GM10248 (cell line): ENCODE results near the gene PODN.

Experiments
- CTCF ChIA-PET: fragments of 300-600 bp; sonication (Branson Sonifier 250); formaldehyde crosslinking; extraction: SDS; loops from one replicate; lab custom pipeline; 2021; ENCODE audit warnings: antibody characterized with exemption; lab: Yijun Ruan, JAX
- POLR2A ChIA-PET: fragments of 350-650 bp; sonication (Branson Sonifier 250); formaldehyde crosslinking; extraction: SDS; loops from one replicate; lab custom pipeline; 2020; ENCODE audit warnings: antibody characterized with exemption; lab: Yijun Ruan, JAX
- DNase-seq: peaks from one replicate; pipeline ENCODE4 v3.0.0; 2012; ENCODE audit errors: extremely low spot score
- TF ChIP-seq, protein P1 (sequence below): IDR thresholded peaks from 2 replicates; pipeline ENCODE4 v1.5.1; 2012; ENCODE audit warnings: mild to moderate bottlenecking, low read depth; ENCODE audit errors: extremely low read depth, missing control alignments, control extremely low read depth

Gene PODN

DNA sequence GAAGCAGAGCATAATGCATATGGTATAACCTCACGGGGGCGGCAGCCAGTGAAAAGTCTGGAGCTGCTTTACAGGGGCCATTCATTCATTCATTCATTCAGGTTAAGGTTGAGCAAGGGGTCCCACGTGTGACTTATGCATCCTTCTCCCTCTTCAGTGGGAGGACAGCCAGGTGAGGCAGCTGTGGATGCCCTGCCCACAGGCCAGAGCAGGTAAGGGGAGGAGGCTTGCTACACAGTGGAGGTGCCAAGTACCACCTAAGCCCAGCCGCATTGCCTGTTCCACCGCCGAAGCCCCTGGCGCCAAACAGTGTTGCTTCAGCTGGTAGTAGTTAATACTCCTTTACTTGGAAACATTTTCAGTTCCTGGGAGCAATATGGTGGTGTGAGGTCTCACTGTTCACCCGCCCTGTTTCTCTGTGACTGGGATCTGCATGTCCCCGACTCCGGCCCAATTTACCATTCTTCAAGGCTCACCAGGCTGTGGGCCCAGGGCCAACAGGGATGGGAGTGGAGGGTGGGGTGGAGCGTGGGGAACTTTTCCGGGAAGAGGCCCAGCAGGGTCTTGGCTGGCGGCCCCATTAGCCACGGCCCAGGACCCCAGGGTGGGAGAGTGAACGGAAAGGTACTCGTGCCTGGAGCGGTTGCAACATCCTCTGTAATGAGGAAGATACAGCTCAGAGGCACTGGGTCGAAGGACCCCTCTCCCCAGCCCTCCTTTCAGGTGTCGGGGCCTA, 722 bp upstream of the PODN start:
- ChIA-PET CTCF (no interaction called here), POLR2A (no interaction called here)
- TF ChIP-seq, protein P1, sequence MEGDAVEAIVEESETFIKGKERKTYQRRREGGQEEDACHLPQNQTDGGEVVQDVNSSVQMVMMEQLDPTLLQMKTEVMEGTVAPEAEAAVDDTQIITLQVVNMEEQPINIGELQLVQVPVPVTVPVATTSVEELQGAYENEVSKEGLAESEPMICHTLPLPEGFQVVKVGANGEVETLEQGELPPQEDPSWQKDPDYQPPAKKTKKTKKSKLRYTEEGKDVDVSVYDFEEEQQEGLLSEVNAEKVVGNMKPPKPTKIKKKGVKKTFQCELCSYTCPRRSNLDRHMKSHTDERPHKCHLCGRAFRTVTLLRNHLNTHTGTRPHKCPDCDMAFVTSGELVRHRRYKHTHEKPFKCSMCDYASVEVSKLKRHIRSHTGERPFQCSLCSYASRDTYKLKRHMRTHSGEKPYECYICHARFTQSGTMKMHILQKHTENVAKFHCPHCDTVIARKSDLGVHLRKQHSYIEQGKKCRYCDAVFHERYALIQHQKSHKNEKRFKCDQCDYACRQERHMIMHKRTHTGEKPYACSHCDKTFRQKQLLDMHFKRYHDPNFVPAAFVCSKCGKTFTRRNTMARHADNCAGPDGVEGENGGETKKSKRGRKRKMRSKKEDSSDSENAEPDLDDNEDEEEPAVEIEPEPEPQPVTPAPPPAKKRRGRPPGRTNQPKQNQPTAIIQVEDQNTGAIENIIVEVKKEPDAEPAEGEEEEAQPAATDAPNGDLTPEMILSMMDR, result no peak
- no peak for DNase-seq

DNA sequence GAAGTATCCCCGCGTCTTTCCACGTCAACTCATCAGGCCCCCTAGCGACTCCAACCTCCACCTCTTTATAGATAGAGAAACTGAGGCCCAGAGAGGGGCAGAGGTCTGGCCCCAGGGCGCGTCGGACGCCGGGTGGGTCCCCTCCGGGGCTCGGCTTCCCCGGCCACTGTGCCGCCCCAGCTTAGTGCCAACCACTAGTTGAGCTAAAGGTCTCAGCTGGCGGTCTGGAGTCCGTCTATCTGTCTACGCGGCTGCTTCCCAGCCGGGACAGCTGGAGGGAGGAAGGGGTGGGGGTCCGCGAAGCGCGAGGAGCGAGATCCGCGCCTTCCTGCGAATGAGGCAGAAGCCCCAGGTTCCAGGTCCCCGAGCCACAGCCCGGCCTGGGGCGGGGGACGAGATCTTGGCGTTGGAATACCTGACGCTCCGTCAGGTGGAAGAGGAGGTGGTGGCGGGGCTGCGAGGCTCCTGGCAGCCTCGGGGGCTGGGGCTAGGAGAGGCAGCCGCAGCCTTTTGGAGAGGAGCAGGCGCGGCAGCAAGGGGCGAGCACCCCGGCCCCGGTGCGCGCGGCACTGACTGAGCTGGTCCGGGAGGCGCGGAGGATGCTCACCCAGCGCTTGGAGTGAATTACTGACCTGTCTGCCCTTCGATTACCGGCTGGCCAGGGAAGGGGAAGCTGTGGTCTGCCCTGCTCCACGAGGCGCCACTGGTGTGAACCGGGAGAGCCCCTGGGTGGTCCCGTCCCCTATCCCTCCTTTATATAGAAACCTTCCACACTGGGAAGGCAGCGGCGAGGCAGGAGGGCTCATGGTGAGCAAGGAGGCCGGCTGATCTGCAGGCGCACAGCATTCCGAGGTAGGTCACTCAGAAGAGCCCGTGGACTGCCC, 937 bp downstream of the PODN start:
- DNase-seq, result peak; percentile 18
- ChIA-PET POLR2A (no interaction called here), CTCF (no interaction called here)
- TF ChIP-seq, protein P1, result no peak

DNA sequence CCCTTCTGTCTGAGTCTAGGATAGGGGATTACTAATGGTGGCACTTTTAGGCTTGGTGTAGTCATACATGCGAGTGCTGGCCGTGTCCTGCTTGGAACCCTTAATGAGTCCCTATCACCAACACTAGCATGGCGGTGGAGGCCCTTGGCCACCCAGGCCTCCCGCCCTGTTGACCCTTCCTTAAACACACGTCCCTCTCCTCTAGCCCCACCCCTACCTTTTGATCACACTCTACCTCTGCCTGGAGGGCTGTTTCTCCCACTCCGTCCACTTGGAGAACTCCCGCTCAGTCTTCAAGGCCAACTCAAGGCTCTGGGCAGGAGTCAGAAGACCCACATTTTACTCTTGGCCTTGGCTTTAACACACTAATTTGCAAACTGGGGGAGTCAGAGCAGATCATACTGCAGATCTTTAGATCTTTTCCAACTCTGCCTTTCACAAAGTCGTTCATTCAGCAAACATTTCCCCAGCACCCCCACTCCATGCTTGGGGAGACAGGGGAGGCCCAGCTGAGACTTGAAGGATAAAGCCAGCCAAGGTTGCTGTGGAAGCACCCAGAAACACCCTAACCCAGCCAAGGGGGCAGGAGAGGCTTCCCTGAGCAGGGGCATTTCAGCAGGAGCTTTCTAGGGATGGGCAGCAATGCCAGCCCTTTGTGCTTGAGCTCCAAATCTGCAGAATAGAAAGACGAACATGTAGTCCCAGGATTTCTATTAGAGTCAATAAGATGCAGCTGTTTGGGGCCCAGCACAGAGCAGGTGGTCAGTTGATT, 1.9 kb downstream of the PODN start:
- ChIA-PET CTCF (no interaction called here), POLR2A (no interaction called here)
- DNase-seq, result peak; percentile 17
- TF ChIP-seq, protein P1, result no peak

DNA sequence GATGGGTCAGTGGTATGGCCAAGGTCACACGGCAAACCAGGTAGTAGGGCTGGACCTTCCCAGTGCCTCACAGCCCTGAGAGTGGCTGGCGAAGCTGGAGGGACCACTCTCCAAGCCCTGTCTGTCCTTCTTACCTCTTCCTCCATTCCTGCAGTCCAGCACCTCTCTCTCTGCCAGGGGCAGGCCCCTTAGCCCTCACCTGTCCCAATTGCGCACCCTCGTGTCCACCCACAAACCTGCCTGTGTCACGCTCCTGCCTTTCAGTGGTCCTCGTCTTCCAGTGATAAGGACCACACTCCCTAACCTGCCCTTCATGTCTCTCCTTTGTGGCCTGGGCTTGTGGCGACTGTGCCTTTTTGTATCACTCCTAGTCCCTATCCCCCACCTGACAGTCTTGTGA, 3.4 kb downstream of the PODN start:
- TF ChIP-seq, protein P1, result no peak
- POLR2A ChIA-PET, result no interaction called here
- CTCF ChIA-PET, result interaction anchor here (1.2 kb wide), 1 partner anchor 8 kb away, joined by 3 read pairs; no protein-coding TSS in a partner anchor
- peak; percentile 8 for DNase-seq

DNA sequence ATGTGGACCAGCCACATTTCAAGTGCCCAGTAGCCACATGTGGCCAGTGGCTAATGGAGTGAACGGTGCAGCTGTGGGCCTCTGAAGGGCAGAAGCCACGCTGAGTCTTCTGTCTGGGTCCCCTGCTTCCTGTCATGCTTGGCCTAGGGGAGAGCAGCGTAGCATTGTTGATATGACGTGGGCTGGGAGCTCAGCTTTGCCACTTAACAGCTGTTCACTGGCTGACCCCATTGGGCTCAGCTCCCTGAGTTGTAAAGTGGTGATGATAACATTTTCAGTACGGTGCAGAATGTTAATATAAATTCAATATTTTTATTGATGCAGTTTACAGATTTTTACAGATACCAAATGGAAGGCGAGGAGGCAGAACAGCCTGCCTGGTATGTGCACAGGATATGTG, 4.5 kb downstream of the PODN start:
- no peak for DNase-seq
- TF ChIP-seq, protein P1, result no peak
- ChIA-PET POLR2A (no interaction called here), CTCF (interaction anchor here (1.2 kb wide), 1 partner anchor 9 kb away, joined by 3 read pairs; no protein-coding TSS in a partner anchor)

DNA sequence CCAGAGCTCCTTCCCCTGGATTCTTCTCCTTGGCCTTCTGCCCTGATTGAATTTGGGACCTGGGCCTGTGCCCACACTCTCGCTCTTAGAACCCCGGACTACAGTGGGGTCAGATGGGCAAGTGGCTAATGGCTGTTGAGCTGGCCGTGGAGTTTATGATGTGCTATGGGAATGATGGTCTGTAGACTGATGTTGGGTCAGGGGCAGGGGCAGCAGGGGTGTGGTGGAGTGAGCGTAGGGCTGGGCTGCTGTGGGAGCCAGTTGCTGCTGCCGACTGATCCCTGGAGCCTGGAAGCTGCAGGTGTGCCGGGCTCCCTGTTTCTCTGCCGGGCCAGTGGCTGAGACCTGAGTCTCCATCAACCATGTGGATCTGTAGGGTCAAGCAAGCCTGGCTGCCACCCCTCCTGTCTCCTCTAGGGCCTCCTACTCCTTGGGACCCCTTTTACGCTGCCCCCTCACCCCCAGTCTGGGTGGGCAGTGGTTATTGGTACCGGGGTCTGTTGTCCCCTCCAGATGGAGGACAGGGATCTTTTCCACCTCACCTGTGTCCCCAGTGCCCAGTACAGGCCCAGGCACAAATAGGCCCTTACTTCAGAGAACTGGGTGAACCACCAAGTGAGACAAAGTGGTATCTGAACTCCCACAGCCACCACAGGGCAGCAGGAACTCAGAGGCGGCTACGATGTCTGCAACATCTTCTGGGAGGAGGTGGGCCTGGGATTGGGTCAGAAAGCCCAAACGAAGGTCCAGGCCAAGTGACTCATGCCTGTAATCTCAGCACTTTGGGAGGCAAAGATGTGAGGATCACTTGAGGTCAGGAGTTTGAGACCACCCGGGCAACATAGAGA, 5.1 kb downstream of the PODN start:
- DNase-seq, result no peak
- ChIA-PET POLR2A (interaction anchor here (0.6 kb wide), 1 partner anchor 14 kb away, joined by 6 read pairs; no protein-coding TSS in a partner anchor), CTCF (interaction anchor here (1.2 kb wide), 1 partner anchor 10 kb away, joined by 3 read pairs; no protein-coding TSS in a partner anchor)
- TF ChIP-seq, protein P1, result no peak
